ENCODE data around the gene KNOP1. TPM values are rescaled to one million over a fixed set of nuclear protein-coding genes. Genes with fewer than 3 reads are reported as not detected.

Gene KNOP1
- total RNA-seq, 1 experiment from 2014 or later = 93.9 TPM

DNA sequence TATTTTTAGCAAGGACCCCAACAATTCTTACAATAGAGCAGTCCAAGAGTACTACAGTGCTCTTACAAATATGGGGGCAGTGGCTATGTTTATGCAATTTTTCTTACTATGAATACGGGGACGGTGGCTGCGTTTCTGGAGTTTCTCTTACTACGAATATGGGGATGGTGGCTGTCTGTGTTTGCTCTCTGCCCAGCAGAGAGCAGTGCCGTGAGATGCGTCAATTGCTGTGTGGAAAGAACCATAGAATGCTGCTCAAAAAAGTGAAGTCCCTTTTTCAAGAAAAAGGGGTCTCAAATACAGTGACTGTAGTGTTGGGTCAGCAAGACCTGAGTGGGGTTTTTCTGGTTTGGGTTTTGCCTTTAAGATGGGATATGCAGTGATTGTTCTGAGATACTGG lies 53.9 kb downstream of the KNOP1 start:
- H3K4me2 ChIP-seq (ENCODE audit: insufficient read depth, insufficient read length, low read length) = no peak overlapping the region
- H3K27ac ChIP-seq (ENCODE audit: insufficient read length, low read depth, low read length) = no peak overlapping the region
- H3K79me2 ChIP-seq (ENCODE audit: insufficient read depth, low read length) = no peaks in the 10 kb centered on the region
- H2AFZ ChIP-seq (ENCODE audit: low read length) = no peak overlapping the region
- no peak overlapping the region for H2AK5ac ChIP-seq (ENCODE audit: insufficient read length, low read length)
- no peaks in the 10 kb centered on the region for H3K79me1 ChIP-seq (ENCODE audit: insufficient read depth, low read depth, low read length, poor library complexity, severe bottlenecking)
- no peak overlapping the region for H4K5ac ChIP-seq (ENCODE audit: insufficient read length, low read depth, low read length)
- H4K91ac ChIP-seq (ENCODE audit: insufficient read length, low read depth, low read length) = no peak overlapping the region
- no peaks in the 10 kb centered on the region for H3K27me3 ChIP-seq (ENCODE audit: insufficient read depth, low read length)
- no peak overlapping the region for H3K4ac ChIP-seq (ENCODE audit: low read depth, low read length)
- peaks cover 17 to 40% (median 37%) of the 10 kb centered on the region in 3 experiments for H3K36me3 Mint-ChIP-seq (ENCODE audit: insufficient read depth in 1 of 3, low read depth in 3 of 3)
- H3K4me1 ChIP-seq (ENCODE audit: insufficient read depth, low read length) = no peaks in the 10 kb centered on the region
- no peak overlapping the region for H2BK20ac ChIP-seq (ENCODE audit: low read depth, low read length, poor library complexity, severe bottlenecking)
- H3K14ac ChIP-seq (ENCODE audit: insufficient read depth, low read length) = no peak overlapping the region
- TF ChIP-seq, protein P1, sequence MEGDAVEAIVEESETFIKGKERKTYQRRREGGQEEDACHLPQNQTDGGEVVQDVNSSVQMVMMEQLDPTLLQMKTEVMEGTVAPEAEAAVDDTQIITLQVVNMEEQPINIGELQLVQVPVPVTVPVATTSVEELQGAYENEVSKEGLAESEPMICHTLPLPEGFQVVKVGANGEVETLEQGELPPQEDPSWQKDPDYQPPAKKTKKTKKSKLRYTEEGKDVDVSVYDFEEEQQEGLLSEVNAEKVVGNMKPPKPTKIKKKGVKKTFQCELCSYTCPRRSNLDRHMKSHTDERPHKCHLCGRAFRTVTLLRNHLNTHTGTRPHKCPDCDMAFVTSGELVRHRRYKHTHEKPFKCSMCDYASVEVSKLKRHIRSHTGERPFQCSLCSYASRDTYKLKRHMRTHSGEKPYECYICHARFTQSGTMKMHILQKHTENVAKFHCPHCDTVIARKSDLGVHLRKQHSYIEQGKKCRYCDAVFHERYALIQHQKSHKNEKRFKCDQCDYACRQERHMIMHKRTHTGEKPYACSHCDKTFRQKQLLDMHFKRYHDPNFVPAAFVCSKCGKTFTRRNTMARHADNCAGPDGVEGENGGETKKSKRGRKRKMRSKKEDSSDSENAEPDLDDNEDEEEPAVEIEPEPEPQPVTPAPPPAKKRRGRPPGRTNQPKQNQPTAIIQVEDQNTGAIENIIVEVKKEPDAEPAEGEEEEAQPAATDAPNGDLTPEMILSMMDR (conservative IDR thresholded peaks at IDR 0.05) = no peak
- no peaks in the 10 kb centered on the region; the same call in 1 of the 2 replicates for H3K27me3 Mint-ChIP-seq (ENCODE audit: low read depth)
- no peak overlapping the region for H3T11ph ChIP-seq (ENCODE audit: low read length)
- no peaks in the 10 kb centered on the region for H3K9me3 ChIP-seq (ENCODE audit: control insufficient read depth, low read depth, low read length)
- no peaks in the 10 kb centered on the region for H3K23me2 ChIP-seq (ENCODE audit: insufficient read length, low read depth, low read length, poor library complexity, severe bottlenecking)
- H3K4me1 Mint-ChIP-seq = peaks cover 11 to 20% of the 10 kb centered on the region in 2 experiments
- H3K9ac ChIP-seq (ENCODE audit: extremely low read depth, insufficient read length, low read length) = no peak overlapping the region
- H2BK15ac ChIP-seq (ENCODE audit: low read depth, low read length) = no peak overlapping the region
- WGBS (ENCODE audit: extremely low coverage, insufficient read length, low lambda C conversion rate) = no CpG with 5 or more reads among the region's 6 CpGs
- DNase-seq = no peak
- no peak overlapping the region for H2BK12ac ChIP-seq (ENCODE audit: insufficient read length, low read depth, low read length)
- peaks cover 14 to 19% of the 10 kb centered on the region in 2 experiments; a peak in 4 of 5 replicates for H3K9me3 Mint-ChIP-seq
- H3K27ac Mint-ChIP-seq = no peak overlapping the region; a peak in 1 of 7 replicates
- no peak overlapping the region for H3K23ac ChIP-seq (ENCODE audit: insufficient read length, low read depth, low read length)
- H2BK120ac ChIP-seq (ENCODE audit: low read depth, low read length, poor library complexity, severe bottlenecking) = no peak overlapping the region
- no peak overlapping the region for H3K4me3 Mint-ChIP-seq
- no peak overlapping the region for H4K8ac ChIP-seq (replicated peaks; ENCODE audit: insufficient read length, low read depth, low read length)
- H4K20me1 ChIP-seq (ENCODE audit: control insufficient read depth, insufficient read depth, insufficient read length) = no peaks in the 10 kb centered on the region
- no peak overlapping the region for H3K18ac ChIP-seq (ENCODE audit: insufficient read length, low read depth, low read length)
- H2BK5ac ChIP-seq (ENCODE audit: insufficient read length, low read length) = no peak overlapping the region
- no peak overlapping the region for H3K56ac ChIP-seq (ENCODE audit: insufficient read length, low read depth, low read length)
